ENCODE data around the gene ZNF205.

- TF ChIP-seq EZH2 (IDR thresholded peaks at IDR 0.05; ENCODE audit: low read length, unreplicated experiment) = no peak
- TF ChIP-seq EZH2phosphoT487 (IDR thresholded peaks at IDR 0.05; ENCODE audit: borderline replicate concordance, low read length) = no peak
- peak; percentile 54 for TF ChIP-seq CTCF (conservative IDR thresholded peaks at IDR 0.05; ENCODE audit: low read depth, low read length)
These were observed 40.0 kb downstream of the ZNF205 start for GRCh38 chr16:3152277-3152990.
